ENCODE results near the gene CARD14.
"Not testable (repeated sequence)": the region's sequence is repeated elsewhere in the genome, so short reads cannot be mapped to it uniquely, and the experiment has no call there.

GRCh38 chr17:80199295-80199694 lies 29.5 kb downstream of the CARD14 start:
- not testable (repeated sequence) for TF ChIP-seq POLR2A (IDR thresholded peaks at IDR 0.05); POLR2AphosphoS5 (IDR thresholded peaks at IDR 0.05); CTCF (IDR thresholded peaks at IDR 0.05 in 8 of 11, conservative IDR thresholded peaks at IDR 0.05 in 3 of 11)
